DMS79 treated with DMSO at 0.1 percent for 48 hours (cell line): ENCODE results near the gene CMSS1.

Source experiments
- DNase-seq: peaks from one replicate; lab custom pipeline; 2025; lab: John Stamatoyannopoulos, UW

CMSS1 gene

DNA sequence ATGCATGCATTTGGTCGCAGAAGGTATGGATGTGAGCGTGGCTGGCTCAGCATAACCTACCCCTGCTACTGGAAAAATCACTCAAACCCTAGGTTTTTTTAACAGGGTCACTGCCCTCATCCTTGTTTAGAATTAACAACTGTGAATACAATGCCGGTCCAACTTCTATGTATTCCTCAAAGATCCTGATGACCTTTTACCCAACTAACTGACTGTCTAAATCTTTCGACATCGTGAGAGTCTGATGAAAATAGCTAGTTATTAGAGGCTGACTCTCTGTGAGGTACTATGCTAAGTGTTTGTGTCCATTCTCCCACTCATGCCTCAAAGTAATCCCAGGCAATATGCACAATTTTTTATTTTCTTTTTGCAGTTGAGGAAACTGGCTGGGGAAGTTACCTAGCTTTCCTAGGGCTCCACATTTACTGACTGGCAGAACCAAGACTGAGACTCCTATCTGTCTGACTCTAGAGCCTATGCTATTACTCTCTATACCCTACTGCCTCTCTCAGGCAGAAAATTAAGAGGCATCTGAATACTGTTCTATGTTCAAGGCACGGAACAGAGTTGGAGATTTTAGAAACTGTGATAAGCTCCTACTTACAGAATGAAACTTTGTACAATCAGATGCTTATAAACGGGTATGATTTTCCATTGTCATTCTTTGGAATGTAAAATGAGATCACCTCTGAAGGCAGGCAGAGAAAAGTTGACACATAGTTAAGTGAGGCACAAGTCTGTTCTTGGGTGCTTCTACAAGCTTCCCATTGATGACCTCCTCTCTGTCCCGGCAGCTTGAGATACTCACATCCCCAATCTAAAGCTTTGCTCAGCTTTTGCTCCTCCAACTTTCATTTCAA lies 240.3 kb downstream of the CMSS1 start:
- DNase-seq: no peak

DNA sequence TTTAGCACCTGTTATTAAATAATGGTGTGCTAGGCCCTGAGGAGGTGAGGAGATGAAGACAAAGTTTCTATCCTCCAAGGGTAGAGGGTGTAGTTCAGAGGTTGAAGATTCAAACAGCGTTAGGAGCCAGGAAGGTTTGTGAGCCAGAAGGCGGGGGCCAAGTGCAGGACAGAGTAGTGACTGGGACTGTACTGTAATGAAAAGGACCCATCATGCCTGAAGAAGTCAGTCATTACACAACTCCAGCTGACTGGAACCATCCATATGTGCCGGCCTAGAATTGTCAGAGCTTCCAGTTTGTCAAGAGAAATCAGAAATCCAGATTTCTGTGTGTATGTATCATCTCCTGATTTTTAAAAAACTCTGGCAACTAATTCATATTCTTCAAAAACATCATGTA lies 241.8 kb downstream of the CMSS1 start:
- DNase-seq: no peak

- DNase-seq: no peak
These were observed 243.2 kb downstream of the CMSS1 start for GRCh38 chr3:100060685-100061484.

DNA sequence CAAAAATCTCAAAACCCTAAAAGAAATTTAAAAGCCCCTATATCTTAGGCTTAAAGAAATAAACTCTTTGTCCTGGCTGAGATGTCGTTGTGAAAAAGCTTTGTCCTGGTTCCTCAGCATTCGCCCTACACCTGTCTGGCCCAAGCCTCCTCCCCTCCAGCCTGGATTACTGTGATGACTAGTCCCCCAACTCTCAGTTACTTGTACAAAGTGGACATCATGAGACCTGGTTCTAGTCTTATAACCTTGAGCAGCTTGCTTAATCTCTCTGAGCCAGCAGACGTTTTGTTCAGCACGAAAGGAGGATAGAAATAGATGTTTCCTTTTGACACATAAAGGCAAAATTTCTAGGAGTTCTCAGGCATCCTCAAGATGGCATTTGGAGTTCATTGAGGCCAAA lies 245.0 kb downstream of the CMSS1 start:
- DNase-seq: no peak

- DNase-seq: no peak
These were observed 246.3 kb downstream of the CMSS1 start for GRCh38 chr3:100063929-100064461.

- DNase-seq: no peak
These were observed 249.9 kb downstream of the CMSS1 start for GRCh38 chr3:100067589-100067988.

- DNase-seq: peak; percentile 18
These were observed 251.2 kb downstream of the CMSS1 start for GRCh38 chr3:100068826-100069225.

DNA sequence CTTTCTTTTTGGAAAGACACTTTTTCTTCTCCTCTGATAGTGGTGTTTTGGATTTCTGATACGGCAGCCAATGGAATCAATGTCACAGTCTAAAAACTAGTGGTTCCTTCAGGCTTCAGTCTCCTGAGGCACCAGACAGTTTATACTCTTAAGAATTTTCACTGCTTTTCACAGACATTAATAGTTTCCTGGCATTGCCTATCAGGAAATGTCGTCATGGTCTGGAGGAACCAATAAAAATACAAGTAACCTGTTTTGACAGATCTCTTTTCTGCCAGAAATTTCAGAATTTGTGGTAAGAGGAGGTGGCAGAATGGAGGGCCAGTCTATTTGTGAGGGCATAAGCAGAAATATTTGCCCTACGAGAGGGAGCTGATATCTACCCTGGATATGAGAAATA lies 251.8 kb downstream of the CMSS1 start:
- no peak for DNase-seq

- no peak for DNase-seq
These were observed 254.8 kb downstream of the CMSS1 start for GRCh38 chr3:100072326-100073048.

DNA sequence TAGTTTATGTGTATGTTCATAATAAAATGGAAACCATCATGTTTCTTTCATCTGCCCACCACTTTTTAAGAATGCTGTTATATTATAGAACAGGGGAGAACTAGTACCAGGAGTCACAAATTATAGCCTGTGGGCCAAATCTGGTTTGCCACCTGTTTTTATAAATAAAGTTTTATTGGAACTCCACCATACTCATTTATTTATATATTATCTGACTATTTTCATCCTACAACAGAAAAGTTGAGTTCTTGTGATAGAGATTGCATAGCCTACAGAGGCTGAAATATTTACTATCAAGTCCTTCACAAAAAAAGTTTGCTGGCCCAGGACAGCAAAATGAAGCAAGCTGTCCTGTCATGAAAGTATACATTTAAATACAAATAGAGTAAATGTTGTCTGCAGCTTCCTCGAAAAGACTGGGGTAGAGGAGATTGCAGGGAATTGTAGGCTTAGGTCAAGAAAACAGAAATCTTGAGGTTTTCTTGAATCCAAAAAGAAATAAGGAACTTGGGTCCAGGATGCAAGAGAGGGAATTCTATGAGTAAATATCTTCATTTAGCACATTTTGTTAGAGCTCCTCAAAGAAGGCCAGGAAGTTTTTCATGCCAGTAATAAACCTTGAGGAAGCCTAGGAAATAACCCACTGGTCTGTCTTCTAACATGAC lies 255.5 kb downstream of the CMSS1 start:
- DNase-seq: no peak

DNA sequence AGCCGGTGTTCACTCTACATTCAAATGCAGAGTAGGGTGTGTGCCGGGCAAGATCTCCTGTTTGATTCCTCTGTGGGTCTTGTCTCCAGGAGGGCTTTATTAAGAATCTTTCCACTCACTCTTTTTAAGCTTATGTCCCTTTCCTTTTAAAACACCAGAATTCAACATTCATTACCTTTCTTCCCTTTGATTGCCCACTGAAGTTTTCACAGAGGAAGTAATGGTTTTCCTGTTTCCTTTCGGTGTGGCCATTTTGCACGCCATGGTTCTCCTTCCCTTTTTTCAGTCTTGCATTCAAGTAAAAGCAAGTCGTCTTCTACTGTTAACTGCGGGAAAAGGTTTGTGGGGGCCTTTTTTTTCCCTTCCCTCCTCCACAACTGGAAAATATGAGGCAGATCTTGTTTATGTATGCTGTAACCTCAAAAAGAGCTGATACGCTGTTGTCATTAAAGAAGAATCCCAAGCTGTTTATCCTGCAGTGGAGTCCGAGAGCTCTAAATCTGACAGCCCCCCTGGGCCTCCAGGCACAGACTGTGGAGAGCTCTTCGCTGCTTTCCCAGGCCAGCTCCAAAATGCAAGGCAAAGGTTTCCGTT lies 256.1 kb downstream of the CMSS1 start:
- DNase-seq: no peak

- no peak for DNase-seq
These were observed 257.5 kb downstream of the CMSS1 start for GRCh38 chr3:100075196-100075595.

- DNase-seq: no peak
These were observed 258.4 kb downstream of the CMSS1 start for GRCh38 chr3:100075851-100076730.

GRCh38 chr3:100076731-100077529 lies 259.3 kb downstream of the CMSS1 start:
- no peak for DNase-seq

DNA sequence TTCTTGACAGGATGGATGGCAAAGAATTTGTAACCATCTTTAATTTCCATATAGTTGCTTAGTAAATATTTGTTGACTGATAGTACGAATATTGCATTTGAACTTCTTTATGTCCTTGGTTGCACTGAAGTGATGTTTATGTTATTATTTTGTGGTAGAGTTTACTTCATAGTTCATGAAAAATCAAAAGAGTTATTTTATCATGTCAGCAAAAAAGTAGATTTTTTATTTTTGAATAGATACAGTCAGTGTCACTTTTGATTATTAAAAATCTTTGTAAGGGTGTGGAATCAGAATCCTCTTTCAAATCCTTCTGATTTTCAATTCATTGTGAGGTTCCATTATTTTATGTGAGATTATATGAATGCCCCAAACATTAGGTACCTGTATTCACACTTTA lies 261.7 kb downstream of the CMSS1 start:
- DNase-seq: no peak

DNA sequence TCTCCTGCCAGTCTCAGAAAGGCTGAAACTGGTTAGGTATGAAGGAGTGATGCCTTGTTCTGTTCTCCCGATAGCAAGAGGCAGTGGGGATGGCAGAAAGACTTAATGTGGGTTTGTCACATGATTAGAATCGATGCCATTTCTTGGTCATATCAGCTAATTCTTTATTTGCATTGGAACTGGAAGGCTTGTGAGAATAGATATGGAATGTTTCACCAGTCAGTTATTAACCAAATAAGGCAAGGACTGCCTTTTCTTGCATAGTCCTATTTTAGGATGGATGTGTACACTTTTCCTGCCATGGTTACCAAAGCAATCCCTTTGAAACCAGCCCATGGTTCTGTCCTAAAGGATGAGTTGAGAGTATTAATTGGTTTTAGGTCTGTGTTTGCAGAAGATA lies 262.9 kb downstream of the CMSS1 start:
- DNase-seq: no peak

GRCh38 chr3:100081311-100081710 lies 263.6 kb downstream of the CMSS1 start:
- DNase-seq: no peak

DNA sequence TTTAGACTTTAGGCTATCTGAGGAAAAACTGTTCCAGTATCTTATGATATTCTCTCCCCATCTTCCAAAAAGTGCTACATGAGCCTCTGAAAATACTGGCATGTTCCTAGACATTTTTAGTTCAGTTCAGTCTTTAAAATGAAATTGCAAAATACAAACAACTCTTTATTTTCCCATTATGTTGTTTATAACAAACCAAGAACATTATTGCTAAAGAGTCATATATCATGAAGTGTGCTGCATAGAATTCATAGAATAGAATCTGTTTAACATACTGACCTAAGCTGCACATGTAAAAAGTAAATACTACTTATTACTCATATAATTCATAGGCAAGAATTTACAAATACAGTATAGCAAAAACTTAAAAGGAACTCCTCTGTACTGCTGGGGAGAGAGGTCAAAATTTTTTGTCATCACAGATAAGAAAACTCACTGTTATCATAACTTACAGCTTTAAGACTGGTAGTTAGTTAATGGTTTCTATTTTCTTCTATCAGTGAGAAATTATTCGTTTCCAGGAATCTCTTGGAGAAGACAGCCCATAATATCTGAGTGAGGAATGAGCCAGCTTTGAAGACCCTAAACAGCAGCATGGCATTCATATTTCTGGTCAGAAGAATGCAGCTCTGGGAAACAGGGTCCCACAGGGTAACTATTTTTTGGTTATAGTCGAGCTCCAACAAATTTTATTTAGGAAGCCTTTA lies 264.5 kb downstream of the CMSS1 start:
- DNase-seq: no peak

- no peak for DNase-seq
These were observed 265.1 kb downstream of the CMSS1 start for GRCh38 chr3:100082714-100083113.
